BE2C (cell line): ENCODE data around the gene XYLB.

ENCODE experiments used
- DNase-seq: peaks from one replicate; pipeline ENCODE4 v3.0.0-alpha.2; 2020
- H3K27me3 ChIP-seq: fragments of 250-450 bp; sonication (Bioruptor Pico); 2 replicates; pipeline ENCODE4 v1.5.1; 2020; ENCODE audit warnings: mild to moderate bottlenecking
- H3K36me3 ChIP-seq: fragments of 250-450 bp; sonication (Bioruptor Pico); 2 replicates; pipeline ENCODE4 v1.5.1; 2020; ENCODE audit warnings: mild to moderate bottlenecking
- H3K4me1 ChIP-seq: fragments of 250-450 bp; sonication (Bioruptor Pico); 2 replicates; pipeline ENCODE4 v1.5.1; 2020
- H3K4me3 ChIP-seq: 2 replicates; pipeline ENCODE4 v1.5.1; 2011; ENCODE audit warnings: low read depth, low read length
- H3K9me3 ChIP-seq: fragments of 250-450 bp; sonication (Bioruptor Pico); 2 replicates; pipeline ENCODE4 v1.5.1; 2020
- CTCF ChIP-seq: IDR thresholded peaks from 2 replicates; pipeline ENCODE4 v1.5.1; 2012; ENCODE audit warnings: mild to moderate bottlenecking, low read depth, low read length

The XYLB gene

GRCh38 chr3:38345879-38346586 is 552 bp upstream of the XYLB start:
- Histone ChIP-seq H3K36me3 (no peaks in the 10 kb centered on the region), H3K9me3 (no peaks in the 10 kb centered on the region), H3K4me1 (no peaks in the 10 kb centered on the region), H3K4me3 (no peak overlapping the region; the same call in 1 of the 2 replicates), H3K27me3 (no peaks in the 10 kb centered on the region)
- no peak for DNase-seq
- no peak for TF ChIP-seq CTCF

GRCh38 chr3:38347421-38348200 is 1.0 kb downstream of the XYLB start:
- no peaks in the 10 kb centered on the region for H3K4me1 ChIP-seq
- no peak for TF ChIP-seq CTCF
- H3K4me3 ChIP-seq, result peak overlapping the region; percentile 63
- H3K9me3 ChIP-seq, result no peaks in the 10 kb centered on the region
- no peak for DNase-seq
- no peaks in the 10 kb centered on the region for H3K27me3 ChIP-seq
- H3K36me3 ChIP-seq, result no peaks in the 10 kb centered on the region

- Histone ChIP-seq H3K36me3 (no peaks in the 10 kb centered on the region), H3K4me3 (no peak overlapping the region), H3K4me1 (no peaks in the 10 kb centered on the region), H3K27me3 (no peaks in the 10 kb centered on the region), H3K9me3 (no peaks in the 10 kb centered on the region)
- DNase-seq, result no peak
- no peak for TF ChIP-seq CTCF
These were observed 2.3 kb downstream of the XYLB start for GRCh38 chr3:38348903-38349302.

- Histone ChIP-seq H3K9me3 (no peaks in the 10 kb centered on the region), H3K4me1 (no peaks in the 10 kb centered on the region), H3K36me3 (no peaks in the 10 kb centered on the region), H3K27me3 (no peaks in the 10 kb centered on the region), H3K4me3 (no peak overlapping the region)
- no peak for DNase-seq
- TF ChIP-seq CTCF, result no peak
These were observed 3.2 kb downstream of the XYLB start for GRCh38 chr3:38349684-38350359.

GRCh38 chr3:38353151-38353550 is 6.6 kb downstream of the XYLB start:
- Histone ChIP-seq H3K4me1 (no peaks in the 10 kb centered on the region), H3K4me3 (no peak overlapping the region), H3K9me3 (no peaks in the 10 kb centered on the region), H3K36me3 (no peaks in the 10 kb centered on the region), H3K27me3 (no peaks in the 10 kb centered on the region)
- no peak for DNase-seq
- no peak for TF ChIP-seq CTCF
